Measurements from ENCODE around the gene SARDH.

The SARDH gene

DNA sequence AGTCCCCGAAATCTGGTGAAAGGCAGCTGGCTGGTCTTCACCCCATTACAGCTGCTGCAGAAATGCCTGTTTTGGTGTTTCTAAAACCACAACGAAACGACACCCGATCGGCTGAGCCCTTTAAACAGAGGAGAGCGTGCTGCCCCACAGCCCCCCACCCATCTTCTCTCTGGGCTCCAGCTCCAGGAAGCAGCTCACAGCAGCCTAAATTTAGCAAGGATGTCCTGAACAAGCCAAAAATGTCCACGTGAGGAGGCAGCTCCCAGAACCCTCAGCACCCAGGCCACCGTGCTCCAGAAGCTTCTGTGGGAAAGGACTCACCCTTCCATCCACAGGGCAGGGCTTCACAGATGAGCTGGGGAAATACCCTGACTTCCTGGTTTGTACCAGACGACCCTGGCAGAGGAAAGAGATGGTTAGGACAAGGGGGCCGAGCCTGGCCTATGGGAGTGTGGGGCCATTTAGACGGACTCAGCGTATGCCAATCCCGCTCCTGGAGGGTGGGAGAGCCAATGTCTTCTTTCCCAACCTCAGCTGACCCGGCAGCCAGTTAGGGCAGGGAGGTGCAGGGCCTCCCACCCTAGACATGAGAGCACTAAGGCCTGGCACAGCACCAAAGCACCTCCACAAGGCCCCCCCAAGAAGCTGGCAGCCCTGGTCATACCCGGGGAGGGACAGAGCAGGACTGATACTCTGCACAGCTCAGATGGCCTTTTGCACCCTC, 39.1 kb upstream of the SARDH start:
- H3F3A ChIP-seq (ENCODE audit: control insufficient read depth, insufficient read depth) = no peaks in the 10 kb centered on the region
- H4K20me1 ChIP-seq (ENCODE audit: control insufficient read depth, insufficient read depth, low read depth, low read length) = no peaks in the 10 kb centered on the region
- H3K36me3 ChIP-seq (ENCODE audit: control insufficient read depth, low read length) = peaks cover 37% of the 10 kb centered on the region
- no peak overlapping the region for H3K4me3 ChIP-seq (ENCODE audit: low read length)
- no peaks in the 10 kb centered on the region for H3K79me2 ChIP-seq (ENCODE audit: control insufficient read depth, low read length)
- TF ChIP-seq, protein P1, sequence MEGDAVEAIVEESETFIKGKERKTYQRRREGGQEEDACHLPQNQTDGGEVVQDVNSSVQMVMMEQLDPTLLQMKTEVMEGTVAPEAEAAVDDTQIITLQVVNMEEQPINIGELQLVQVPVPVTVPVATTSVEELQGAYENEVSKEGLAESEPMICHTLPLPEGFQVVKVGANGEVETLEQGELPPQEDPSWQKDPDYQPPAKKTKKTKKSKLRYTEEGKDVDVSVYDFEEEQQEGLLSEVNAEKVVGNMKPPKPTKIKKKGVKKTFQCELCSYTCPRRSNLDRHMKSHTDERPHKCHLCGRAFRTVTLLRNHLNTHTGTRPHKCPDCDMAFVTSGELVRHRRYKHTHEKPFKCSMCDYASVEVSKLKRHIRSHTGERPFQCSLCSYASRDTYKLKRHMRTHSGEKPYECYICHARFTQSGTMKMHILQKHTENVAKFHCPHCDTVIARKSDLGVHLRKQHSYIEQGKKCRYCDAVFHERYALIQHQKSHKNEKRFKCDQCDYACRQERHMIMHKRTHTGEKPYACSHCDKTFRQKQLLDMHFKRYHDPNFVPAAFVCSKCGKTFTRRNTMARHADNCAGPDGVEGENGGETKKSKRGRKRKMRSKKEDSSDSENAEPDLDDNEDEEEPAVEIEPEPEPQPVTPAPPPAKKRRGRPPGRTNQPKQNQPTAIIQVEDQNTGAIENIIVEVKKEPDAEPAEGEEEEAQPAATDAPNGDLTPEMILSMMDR (IDR thresholded peaks at IDR 0.05; ENCODE audit: low read depth, low read length, poor library complexity, severe bottlenecking) = no peak
- TF ChIP-seq EZH2phosphoT487 (IDR thresholded peaks at IDR 0.05; ENCODE audit: borderline replicate concordance, low read length) = no peak
- H3K9me2 ChIP-seq (replicated peaks; ENCODE audit: control insufficient read depth, low read length) = no peaks in the 10 kb centered on the region
- H3K4me2 ChIP-seq (ENCODE audit: low read length) = no peak overlapping the region
- H3K4me1 ChIP-seq (ENCODE audit: control insufficient read depth, low read length) = peaks cover 1% of the 10 kb centered on the region
- H3K9me3 ChIP-seq (ENCODE audit: control insufficient read depth, insufficient read depth, low read length) = peaks cover 16% of the 10 kb centered on the region; the same call in 1 of the 2 replicates
- no peak overlapping the region for H3K27ac ChIP-seq (ENCODE audit: low read depth, low read length)
- no peaks in the 10 kb centered on the region for H3K27me3 ChIP-seq (ENCODE audit: control insufficient read depth, low read length)

DNA sequence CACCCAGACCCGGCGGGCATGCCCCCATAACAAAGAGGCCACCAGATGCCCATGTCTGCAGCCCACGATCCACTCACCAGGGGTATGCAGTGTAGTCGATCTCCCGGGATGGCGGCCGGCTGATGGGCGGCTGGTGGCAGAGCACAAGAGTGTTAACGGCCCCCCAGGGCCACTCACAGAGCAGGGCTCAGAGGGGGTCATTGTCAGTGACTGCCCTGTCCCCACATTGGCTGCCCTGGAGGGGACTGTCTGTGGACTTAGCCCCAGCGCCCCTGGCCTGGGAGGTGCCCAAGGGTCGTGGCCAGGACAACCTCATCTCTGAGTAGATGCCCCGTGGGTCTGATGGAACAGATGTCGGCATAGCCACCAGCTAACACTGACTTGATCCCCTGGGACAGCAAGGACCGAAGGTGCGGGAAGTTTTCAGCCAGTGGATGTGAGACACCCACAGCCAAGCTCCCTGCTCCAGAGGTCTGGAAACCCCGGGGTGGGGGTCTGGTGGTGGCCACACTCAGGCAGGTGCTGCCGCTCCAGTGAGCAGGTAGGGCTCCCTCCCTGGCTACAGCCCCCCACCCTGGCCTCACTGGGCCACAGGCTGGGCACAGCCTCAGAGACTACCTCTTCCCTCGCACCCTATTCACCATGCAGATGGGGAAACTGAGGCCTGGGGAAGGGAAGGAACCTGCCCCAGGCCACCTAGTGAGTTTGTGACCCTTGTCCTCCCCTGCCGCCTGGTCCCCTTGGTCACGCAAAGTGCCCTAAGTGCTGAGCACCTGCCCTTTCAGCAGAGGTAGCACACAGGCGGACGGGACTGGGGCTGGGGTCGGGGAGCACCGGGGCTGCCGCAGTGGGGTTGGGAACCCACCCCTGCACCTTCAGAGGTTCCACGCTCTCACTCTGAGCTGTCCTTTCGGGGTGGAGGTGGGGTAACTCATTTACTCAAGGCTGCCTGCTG, 38.1 kb upstream of the SARDH start:
- no peaks in the 10 kb centered on the region for H3K4me1 ChIP-seq (ENCODE audit: control insufficient read depth, low read length)
- no peaks in the 10 kb centered on the region for H3K9me2 ChIP-seq (replicated peaks; ENCODE audit: control insufficient read depth, low read length)
- H3K27me3 ChIP-seq (ENCODE audit: control insufficient read depth, low read length) = no peaks in the 10 kb centered on the region
- no peak overlapping the region for H3K27ac ChIP-seq (ENCODE audit: low read depth, low read length)
- H3K4me3 ChIP-seq (ENCODE audit: low read length) = no peak overlapping the region
- no peaks in the 10 kb centered on the region for H3F3A ChIP-seq (ENCODE audit: control insufficient read depth, insufficient read depth)
- TF ChIP-seq, protein P1 (IDR thresholded peaks at IDR 0.05; ENCODE audit: low read depth, low read length, poor library complexity, severe bottlenecking) = no peak
- no peak for TF ChIP-seq EZH2phosphoT487 (IDR thresholded peaks at IDR 0.05; ENCODE audit: borderline replicate concordance, low read length)
- peaks cover 36% of the 10 kb centered on the region for H3K36me3 ChIP-seq (ENCODE audit: control insufficient read depth, low read length)
- no peak overlapping the region for H3K4me2 ChIP-seq (ENCODE audit: low read length)
- no peaks in the 10 kb centered on the region for H4K20me1 ChIP-seq (ENCODE audit: control insufficient read depth, insufficient read depth, low read depth, low read length)
- H3K9me3 ChIP-seq (ENCODE audit: control insufficient read depth, insufficient read depth, low read length) = peaks cover 16% of the 10 kb centered on the region; the same call in 1 of the 2 replicates
- H3K79me2 ChIP-seq (ENCODE audit: control insufficient read depth, low read length) = no peaks in the 10 kb centered on the region

DNA sequence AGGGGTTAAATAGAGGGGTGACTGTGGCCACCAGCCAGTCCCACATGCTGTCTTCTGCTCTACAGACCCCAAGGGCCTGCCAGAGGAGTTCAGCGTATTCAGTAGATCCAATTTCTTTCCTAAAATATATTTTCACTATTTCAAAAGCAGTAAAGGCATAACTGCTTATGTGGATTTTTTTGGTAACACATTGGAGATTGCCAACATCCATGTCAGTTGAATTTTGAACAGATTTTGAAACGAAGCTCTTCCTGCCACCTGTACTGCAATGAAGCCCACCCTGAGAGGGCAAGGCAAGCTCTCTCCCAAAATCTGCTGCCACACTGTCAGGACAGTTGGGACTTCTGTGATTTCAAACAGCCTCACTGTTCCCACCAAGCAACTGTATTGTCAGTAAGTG, 37.1 kb upstream of the SARDH start:
- TF ChIP-seq EZH2phosphoT487 (IDR thresholded peaks at IDR 0.05; ENCODE audit: borderline replicate concordance, low read length) = no peak
- TF ChIP-seq, protein P1 (IDR thresholded peaks at IDR 0.05; ENCODE audit: low read depth, low read length, poor library complexity, severe bottlenecking) = no peak
- peaks cover 16% of the 10 kb centered on the region; the same call in 1 of the 2 replicates for H3K9me3 ChIP-seq (ENCODE audit: control insufficient read depth, insufficient read depth, low read length)

More for the DNA sequence above, 37.1 kb upstream of the SARDH start:
- Histone ChIP-seq H3K4me2 (ENCODE audit: low read length) (no peak overlapping the region), H3K27ac (ENCODE audit: low read depth, low read length) (no peak overlapping the region), H3K27me3 (ENCODE audit: control insufficient read depth, low read length) (no peaks in the 10 kb centered on the region), H3K9me2 (replicated peaks; ENCODE audit: control insufficient read depth, low read length) (no peaks in the 10 kb centered on the region), H3K4me3 (ENCODE audit: low read length) (no peak overlapping the region), H4K20me1 (ENCODE audit: control insufficient read depth, insufficient read depth, low read depth, low read length) (no peaks in the 10 kb centered on the region), H3K79me2 (ENCODE audit: control insufficient read depth, low read length) (no peaks in the 10 kb centered on the region), H3F3A (ENCODE audit: control insufficient read depth, insufficient read depth) (no peaks in the 10 kb centered on the region), H3K36me3 (ENCODE audit: control insufficient read depth, low read length) (peaks cover 34% of the 10 kb centered on the region), H3K4me1 (ENCODE audit: control insufficient read depth, low read length) (no peaks in the 10 kb centered on the region)
